Fibroblast of skin of scalp (primary cell): ENCODE results near the gene GCNA.
"Not testable (repeated sequence)": the region's sequence is repeated elsewhere in the genome, so short reads cannot be mapped to it uniquely, and the experiment has no call there.

Source experiments
- DNase-seq: peaks from one replicate; pipeline ENCODE4 v3.0.0-alpha.2; 2013

GCNA gene

DNA sequence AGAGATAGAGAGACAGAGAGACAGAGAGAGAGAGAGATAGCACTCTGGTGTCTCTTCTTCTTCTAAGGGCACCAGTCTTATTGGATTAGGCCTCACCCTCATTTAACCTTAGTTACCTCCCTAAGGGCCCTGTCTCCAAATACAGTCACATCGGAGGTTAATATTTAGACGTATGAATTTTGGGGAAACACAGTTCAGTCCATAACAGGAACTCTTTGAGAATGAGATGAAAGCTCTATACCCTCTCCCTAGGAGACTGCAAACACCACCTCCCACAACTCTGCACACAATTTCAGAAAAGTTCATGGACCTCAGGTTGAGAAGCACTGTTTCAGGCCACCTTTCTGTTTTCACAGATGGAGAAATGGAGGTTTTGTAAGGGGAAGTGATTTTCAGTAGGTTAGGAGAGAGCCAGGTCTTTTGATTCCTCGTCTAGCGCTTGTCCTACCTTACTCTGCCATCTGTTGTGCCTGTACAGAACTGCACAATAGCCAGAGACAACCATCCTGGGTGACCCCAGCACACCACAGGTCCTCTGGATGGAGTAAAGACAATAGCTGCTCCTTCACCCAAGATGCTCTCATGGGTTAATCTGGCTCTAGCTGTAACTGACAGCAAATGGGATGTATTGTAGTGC is 72.2 kb downstream of the GCNA start:
- DNase-seq = no peak

DNA sequence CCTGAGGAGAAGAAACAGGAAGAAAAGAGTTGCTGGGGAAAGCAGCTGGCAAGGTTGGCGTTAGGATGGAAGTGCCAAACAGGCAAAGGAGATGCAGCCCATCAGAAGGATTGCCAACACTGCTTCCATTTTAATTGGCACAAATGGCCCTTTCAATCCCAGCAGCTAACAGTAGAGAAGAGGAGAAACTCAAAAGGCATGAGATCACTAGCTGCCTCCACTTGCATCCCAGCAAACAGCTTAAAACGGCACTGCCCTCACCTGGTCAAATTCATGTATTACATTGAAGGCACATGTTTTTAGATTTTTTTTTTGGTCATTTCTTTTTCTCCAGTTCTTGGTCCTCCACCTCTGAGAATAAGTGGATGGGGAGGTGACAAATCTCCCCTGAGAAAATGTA is 74.2 kb downstream of the GCNA start:
- DNase-seq = peak; percentile 46

DNA sequence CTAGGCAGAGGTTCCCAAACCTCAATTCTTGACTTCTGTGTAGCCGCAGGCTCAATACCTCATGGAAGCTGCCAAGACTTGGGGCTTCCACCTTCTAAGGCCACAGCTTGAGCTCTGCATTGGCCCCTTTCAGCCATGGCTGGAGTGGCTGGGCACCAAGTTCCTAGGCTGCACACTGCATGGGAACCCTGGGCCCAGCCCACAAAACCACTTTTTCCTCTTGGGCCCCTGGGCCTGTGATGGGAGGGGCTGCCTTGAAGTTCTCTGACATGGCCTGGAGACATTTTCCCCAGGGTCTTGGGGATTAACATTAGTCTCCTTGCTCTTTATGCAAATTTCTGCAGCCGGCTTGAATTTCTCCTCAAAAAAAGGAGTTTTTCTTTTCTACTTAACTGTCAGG is 75.1 kb downstream of the GCNA start:
- DNase-seq = no peak

DNA sequence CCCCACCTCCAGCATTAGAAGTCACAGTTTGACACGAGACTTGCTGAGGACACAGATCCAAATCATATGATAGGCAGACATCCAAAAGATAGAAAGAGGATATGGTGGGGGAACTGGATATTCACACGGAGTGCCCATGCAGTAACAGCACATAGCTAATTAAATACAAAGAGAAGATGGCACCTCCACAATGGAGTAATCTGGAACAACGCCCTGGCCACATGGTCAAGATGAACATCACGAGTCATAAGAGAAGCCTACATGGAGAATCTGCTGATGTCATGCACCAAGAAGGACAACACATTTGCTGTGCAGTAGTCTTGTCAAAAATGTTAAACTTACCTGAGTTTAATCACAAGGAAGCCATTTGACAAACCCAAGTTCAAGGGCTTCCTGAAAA is 79.0 kb downstream of the GCNA start:
- DNase-seq = no peak

DNA sequence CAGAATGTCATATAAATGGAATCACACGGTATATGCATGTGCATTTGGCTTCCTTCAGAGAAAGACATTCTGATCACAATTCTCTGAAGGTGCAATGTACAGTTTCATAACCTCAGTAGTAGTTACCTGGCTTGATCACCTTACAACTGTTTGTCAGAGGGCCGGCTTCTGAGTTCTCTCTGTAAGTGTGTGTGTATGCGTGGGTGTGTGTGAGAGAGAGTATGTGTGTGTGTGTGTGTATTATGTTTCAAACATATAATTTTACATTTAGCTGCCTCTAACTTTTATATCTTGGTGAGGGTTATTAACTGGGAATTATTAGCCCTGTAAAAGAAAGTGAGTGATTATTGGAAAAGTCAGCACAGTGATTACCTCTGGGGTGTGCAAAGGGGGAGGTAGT is 81.1 kb downstream of the GCNA start:
- no peak for DNase-seq

DNA sequence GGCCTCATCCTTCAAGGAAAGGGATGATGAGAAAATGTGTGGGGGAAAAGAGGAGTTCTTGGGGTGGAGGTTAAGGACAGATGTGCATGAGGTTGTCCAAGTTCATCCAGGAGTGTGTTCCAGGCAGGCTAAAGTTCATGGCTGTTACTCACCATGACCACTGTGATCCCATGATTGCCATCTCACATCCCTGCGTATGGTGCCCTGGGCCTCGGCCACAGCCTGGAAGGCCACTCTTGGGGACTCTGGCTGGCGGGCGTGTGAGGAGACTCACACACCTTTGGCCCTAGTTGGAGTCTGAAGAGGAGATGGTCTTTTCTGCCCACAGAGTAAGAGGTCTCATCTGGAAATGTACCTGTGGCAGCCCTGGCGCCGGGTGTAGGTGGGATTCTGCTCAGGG is 81.7 kb downstream of the GCNA start:
- no peak for DNase-seq

DNA sequence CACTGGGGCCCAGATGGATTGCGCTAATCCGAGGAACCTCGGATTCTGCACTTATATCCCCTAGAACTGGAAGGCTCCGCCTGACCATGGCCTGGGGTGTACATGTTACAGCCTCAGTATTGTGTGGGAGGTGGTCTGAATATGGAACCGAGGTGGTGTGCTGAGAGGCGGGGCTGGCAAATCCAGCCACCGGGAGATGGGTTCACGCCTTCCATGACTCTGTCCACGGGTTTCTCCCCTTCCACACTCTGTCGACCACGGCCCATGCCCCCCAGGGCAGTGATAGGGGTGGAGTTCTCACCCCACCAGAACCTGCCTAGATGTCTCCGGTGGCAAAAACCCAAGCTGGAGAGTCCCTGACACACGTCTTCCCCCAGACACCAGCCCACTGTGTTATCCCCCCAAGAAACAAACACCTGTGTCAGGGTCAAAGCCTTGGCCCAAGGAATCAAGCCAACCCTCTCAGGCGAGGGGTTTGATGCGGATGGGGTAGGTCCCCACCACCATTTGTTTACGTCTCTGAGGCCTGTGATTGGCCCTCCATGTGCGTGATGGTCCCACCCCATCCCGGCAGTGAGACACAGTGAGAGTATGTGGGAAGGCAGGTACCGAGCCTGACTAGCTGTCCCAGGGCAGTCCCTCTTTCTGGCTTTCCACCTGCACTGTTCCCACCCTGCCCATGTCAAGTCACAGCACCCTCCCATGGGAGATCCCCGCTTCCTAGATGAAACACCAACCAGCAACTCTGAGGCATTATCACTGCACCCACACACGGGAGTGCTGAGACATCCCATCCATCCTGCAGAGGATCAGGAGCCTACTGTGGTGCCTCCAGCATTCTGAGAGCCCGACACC is 82.6 kb downstream of the GCNA start:
- DNase-seq = no peak

DNA sequence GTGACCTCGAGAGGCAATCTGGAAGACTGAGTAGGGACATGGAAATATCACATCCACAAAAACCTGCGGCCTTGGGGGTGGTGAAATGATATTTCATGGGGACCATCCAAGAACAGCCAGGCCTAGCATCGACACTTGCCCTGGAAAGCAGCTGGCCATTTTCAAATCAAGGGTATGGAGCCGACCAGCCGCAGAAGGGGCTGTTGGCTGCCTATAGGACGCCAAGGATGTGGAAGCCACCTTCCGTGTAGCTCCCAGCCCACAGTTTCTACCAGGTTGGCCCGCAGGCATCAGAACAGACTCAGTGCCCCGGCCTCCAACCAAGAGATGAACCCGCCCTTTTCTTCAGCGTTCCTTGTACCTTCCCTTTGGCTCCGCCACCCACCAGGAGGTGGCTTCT is 83.7 kb downstream of the GCNA start:
- DNase-seq = no peak

DNA sequence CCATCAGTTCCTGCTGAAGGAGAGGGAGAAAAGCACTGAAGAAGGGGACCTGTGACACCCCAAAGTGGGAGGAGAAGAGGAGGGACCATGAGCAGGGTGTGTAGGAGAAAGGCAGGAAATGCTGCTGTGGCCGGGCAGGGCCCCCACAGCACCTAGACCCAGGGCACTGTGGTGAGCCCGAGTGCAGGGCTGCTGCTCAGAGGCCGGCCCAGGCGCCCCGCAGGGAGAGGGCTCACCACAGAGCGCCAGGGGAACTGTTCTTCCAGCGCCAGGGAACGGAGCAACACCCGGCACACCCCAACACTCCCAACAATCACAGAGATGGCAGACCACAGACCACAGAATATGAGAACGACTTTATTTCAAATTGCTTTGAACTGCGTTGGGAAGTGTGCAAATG is 84.4 kb downstream of the GCNA start:
- DNase-seq = not testable (repeated sequence)
